IPS-20b (cell line): ENCODE measurements around the gene ASIC1.
A peak's percentile ranks its signal among the peaks of the same experiment; 100 is the strongest.

Experiments used
- H3K27ac ChIP-seq: one replicate; pipeline ENCODE4 v1.5.1; 2013; ENCODE audit warnings: low read length
- H3K27me3 ChIP-seq: 2 replicates; pipeline ENCODE4 v1.6.1; 2013; ENCODE audit warnings: mild to moderate bottlenecking, low read length, inconsistent platforms; ENCODE audit not compliant: insufficient read depth
- H3K36me3 ChIP-seq: 2 replicates; pipeline ENCODE4 v1.6.1; 2013; ENCODE audit warnings: low read depth, mild to moderate bottlenecking, inconsistent platforms, low read length, moderate library complexity; ENCODE audit not compliant: insufficient read depth
- H3K4me1 ChIP-seq: 2 replicates; pipeline ENCODE4 v1.6.1; 2013; ENCODE audit warnings: mild to moderate bottlenecking, control low read depth, inconsistent platforms, low read length, moderate library complexity; ENCODE audit not compliant: insufficient read depth
- H3K4me3 ChIP-seq: 2 replicates; pipeline ENCODE4 v1.5.1; 2013; ENCODE audit warnings: mild to moderate bottlenecking, low read length, inconsistent platforms
- H3K9ac ChIP-seq: 2 replicates; pipeline ENCODE4 v1.6.1; 2013; ENCODE audit warnings: low read depth, mild to moderate bottlenecking, inconsistent platforms, low read length, moderate library complexity
- H3K9me3 ChIP-seq: 2 replicates; pipeline ENCODE4 v1.6.1; 2013; ENCODE audit warnings: mild to moderate bottlenecking, low read depth, low read length, inconsistent platforms; ENCODE audit not compliant: insufficient read depth

Gene ASIC1

GRCh38 chr12:50042693-50043092 is 14.7 kb upstream of the ASIC1 start:
- Histone ChIP-seq H3K4me3 (no peak overlapping the region), H3K4me1 (no peaks in the 10 kb centered on the region), H3K9me3 (no peaks in the 10 kb centered on the region), H3K27me3 (peaks cover 32% of the 10 kb centered on the region), H3K27ac (no peak overlapping the region), H3K36me3 (no peaks in the 10 kb centered on the region), H3K9ac (no peak overlapping the region)

GRCh38 chr12:50043308-50043707 is 14.1 kb upstream of the ASIC1 start:
- Histone ChIP-seq H3K4me1 (no peaks in the 10 kb centered on the region), H3K27me3 (peaks cover 39% of the 10 kb centered on the region)

GRCh38 chr12:50043854-50044253 is 13.5 kb upstream of the ASIC1 start:
- Histone ChIP-seq H3K9ac (no peak overlapping the region), H3K4me1 (no peaks in the 10 kb centered on the region), H3K27ac (no peak overlapping the region), H3K4me3 (no peak overlapping the region), H3K27me3 (peaks cover 44% of the 10 kb centered on the region), H3K36me3 (no peaks in the 10 kb centered on the region), H3K9me3 (no peaks in the 10 kb centered on the region)

More at GRCh38 chr12:50043308-50043707, 14.1 kb upstream of the ASIC1 start:
- Histone ChIP-seq H3K36me3 (no peaks in the 10 kb centered on the region), H3K4me3 (no peak overlapping the region), H3K9me3 (no peaks in the 10 kb centered on the region), H3K27ac (no peak overlapping the region), H3K9ac (no peak overlapping the region)

- no peak overlapping the region for H3K4me3 ChIP-seq
- peaks cover 5% of the 10 kb centered on the region; the same call in 1 of the 2 replicates for H3K4me1 ChIP-seq
- H3K9me3 ChIP-seq: no peaks in the 10 kb centered on the region
- peaks cover 70% of the 10 kb centered on the region for H3K27me3 ChIP-seq
- no peak overlapping the region for H3K27ac ChIP-seq
- no peak overlapping the region for H3K9ac ChIP-seq
- H3K36me3 ChIP-seq: no peaks in the 10 kb centered on the region
Measured at GRCh38 chr12:50047693-50048250, 9.6 kb upstream of the ASIC1 start.

GRCh38 chr12:50049254-50050118 is 7.9 kb upstream of the ASIC1 start:
- Histone ChIP-seq H3K4me1 (peaks cover 5% of the 10 kb centered on the region; the same call in 1 of the 2 replicates), H3K9me3 (no peaks in the 10 kb centered on the region), H3K4me3 (peak overlapping the region; percentile 66; the same call in 1 of the 2 replicates), H3K9ac (no peak overlapping the region), H3K36me3 (no peaks in the 10 kb centered on the region), H3K27ac (no peak overlapping the region), H3K27me3 (peaks cover 79% of the 10 kb centered on the region)

- H3K9ac ChIP-seq: peak overlapping the region; percentile 53; the same call in 1 of the 2 replicates
- peaks cover 82% of the 10 kb centered on the region for H3K27me3 ChIP-seq
- H3K36me3 ChIP-seq: no peaks in the 10 kb centered on the region
- peaks cover 5% of the 10 kb centered on the region; the same call in 1 of the 2 replicates for H3K4me1 ChIP-seq
- peak overlapping the region; percentile 66 for H3K4me3 ChIP-seq
- no peaks in the 10 kb centered on the region for H3K9me3 ChIP-seq
- no peak overlapping the region for H3K27ac ChIP-seq
Measured at GRCh38 chr12:50050119-50050385, 7.3 kb upstream of the ASIC1 start.

GRCh38 chr12:50050410-50051098 is 6.8 kb upstream of the ASIC1 start:
- Histone ChIP-seq H3K27ac (no peak overlapping the region), H3K36me3 (no peaks in the 10 kb centered on the region), H3K9me3 (no peaks in the 10 kb centered on the region), H3K4me3 (peak overlapping the region; percentile 66), H3K27me3 (peaks cover 87% of the 10 kb centered on the region), H3K4me1 (peaks cover 5% of the 10 kb centered on the region; the same call in 1 of the 2 replicates), H3K9ac (peak overlapping the region; percentile 53; the same call in 1 of the 2 replicates)

- H3K36me3 ChIP-seq: no peaks in the 10 kb centered on the region
- H3K9me3 ChIP-seq: no peaks in the 10 kb centered on the region
- H3K27ac ChIP-seq: no peak overlapping the region
- peaks cover 5% of the 10 kb centered on the region; the same call in 1 of the 2 replicates for H3K4me1 ChIP-seq
- peak overlapping the region; percentile 53; the same call in 1 of the 2 replicates for H3K9ac ChIP-seq
- peaks cover 94% of the 10 kb centered on the region for H3K27me3 ChIP-seq
- peak overlapping the region; percentile 66 for H3K4me3 ChIP-seq
Measured at GRCh38 chr12:50051101-50051806, 6.1 kb upstream of the ASIC1 start.

GRCh38 chr12:50052544-50052943 is 4.9 kb upstream of the ASIC1 start:
- no peak overlapping the region for H3K27ac ChIP-seq
- H3K4me1 ChIP-seq: peaks cover 5% of the 10 kb centered on the region; the same call in 1 of the 2 replicates
- peaks cover 97% of the 10 kb centered on the region for H3K27me3 ChIP-seq
- no peaks in the 10 kb centered on the region for H3K9me3 ChIP-seq
- H3K4me3 ChIP-seq: no peak overlapping the region
- H3K36me3 ChIP-seq: no peaks in the 10 kb centered on the region
- H3K9ac ChIP-seq: no peak overlapping the region

- no peak overlapping the region for H3K9ac ChIP-seq
- peaks cover 96% of the 10 kb centered on the region for H3K27me3 ChIP-seq
- H3K4me3 ChIP-seq: no peak overlapping the region
- H3K9me3 ChIP-seq: no peaks in the 10 kb centered on the region
- H3K36me3 ChIP-seq: no peaks in the 10 kb centered on the region
- H3K27ac ChIP-seq: no peak overlapping the region
- H3K4me1 ChIP-seq: peaks cover 5% of the 10 kb centered on the region; the same call in 1 of the 2 replicates
Measured at GRCh38 chr12:50052964-50053363, 4.4 kb upstream of the ASIC1 start.

GRCh38 chr12:50053583-50053982 is 3.8 kb upstream of the ASIC1 start:
- H3K27me3 ChIP-seq: peaks cover 96% of the 10 kb centered on the region

More at GRCh38 chr12:50053583-50053982, 3.8 kb upstream of the ASIC1 start:
- no peak overlapping the region for H3K9ac ChIP-seq
- H3K4me1 ChIP-seq: peaks cover 5% of the 10 kb centered on the region; the same call in 1 of the 2 replicates
- H3K27ac ChIP-seq: no peak overlapping the region
- no peaks in the 10 kb centered on the region for H3K36me3 ChIP-seq
- no peak overlapping the region for H3K4me3 ChIP-seq
- no peaks in the 10 kb centered on the region for H3K9me3 ChIP-seq
